ENCODE data around the gene PLPP7.
"Not testable (repeated sequence)": the region's sequence is repeated elsewhere in the genome, so short reads cannot be mapped to it uniquely, and the experiment has no call there.

The PLPP7 gene

DNA sequence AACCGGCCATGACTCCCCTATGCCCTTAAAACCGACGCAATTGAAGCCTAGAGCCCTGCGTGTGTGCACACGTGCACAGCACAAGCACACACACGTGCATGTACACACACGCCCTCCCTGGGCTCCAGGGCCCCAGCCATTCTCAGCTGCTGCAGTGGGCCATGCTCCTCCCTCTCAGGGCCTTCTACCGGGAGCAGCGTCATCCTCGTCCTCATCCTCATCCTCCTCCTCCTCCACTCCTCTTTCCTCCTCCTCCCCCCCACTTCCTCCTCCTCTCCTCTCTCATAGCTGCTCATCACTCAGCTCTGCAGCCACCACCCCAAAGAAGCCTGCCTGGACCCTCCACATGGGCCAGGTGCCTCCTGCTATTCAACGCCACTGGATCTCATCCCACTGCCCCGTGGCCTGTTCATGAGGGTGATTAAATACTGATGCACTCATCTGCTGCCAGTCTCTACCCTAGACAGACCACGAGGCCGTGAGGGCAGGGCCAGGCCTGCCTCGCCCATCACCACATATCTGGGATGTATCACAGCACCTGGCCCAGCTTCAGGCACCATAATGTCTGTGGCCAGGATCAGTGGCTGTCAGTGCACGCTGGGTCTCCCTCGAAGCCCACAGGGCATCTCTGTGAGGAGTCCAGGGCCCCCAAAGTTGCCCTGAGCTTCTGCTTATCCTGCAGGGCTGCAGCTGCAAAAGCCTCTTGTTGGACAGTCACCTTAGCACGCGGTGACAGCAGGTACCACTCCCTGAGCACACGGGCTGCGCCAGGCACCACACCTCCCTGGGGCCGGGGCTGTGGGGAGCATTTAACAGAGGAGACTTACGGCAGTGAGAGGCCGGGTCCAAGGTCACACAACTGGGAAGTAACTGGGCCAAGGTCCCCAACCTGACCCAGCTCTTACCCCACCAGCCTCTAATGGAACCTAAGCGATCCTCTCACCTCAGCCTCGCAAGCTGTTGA is 23.0 kb upstream of the PLPP7 start:
- DNase-seq (ENCODE audit: low read depth, low spot score) = no peak

- DNase-seq (ENCODE audit: low read depth, low spot score) = no peak
Observed at GRCh38 chr9:131270171-131271015, 19.1 kb upstream of the PLPP7 start.

DNA sequence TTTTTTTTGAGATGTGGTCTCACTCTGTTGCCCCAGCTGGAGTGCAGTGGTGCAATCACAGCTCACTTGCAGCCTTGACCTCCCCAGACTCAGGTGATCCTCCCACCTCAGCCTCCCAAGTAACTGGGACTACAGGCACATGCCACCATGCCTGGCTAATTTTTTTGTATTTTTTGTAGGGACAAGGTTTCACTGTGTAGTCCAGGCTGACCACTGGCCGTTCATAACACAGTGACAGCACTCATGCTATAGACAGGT is 18.6 kb upstream of the PLPP7 start:
- not testable (repeated sequence) for DNase-seq (ENCODE audit: low read depth, low spot score)

- no peak for DNase-seq (ENCODE audit: low read depth, low spot score)
Observed at GRCh38 chr9:131271506-131271931, 18.0 kb upstream of the PLPP7 start.

- no peak for DNase-seq (ENCODE audit: low read depth, low spot score)
Observed at GRCh38 chr9:131272212-131272611, 17.3 kb upstream of the PLPP7 start.

- no peak for DNase-seq (ENCODE audit: low read depth, low spot score)
Observed at GRCh38 chr9:131273146-131273855, 16.2 kb upstream of the PLPP7 start.

DNA sequence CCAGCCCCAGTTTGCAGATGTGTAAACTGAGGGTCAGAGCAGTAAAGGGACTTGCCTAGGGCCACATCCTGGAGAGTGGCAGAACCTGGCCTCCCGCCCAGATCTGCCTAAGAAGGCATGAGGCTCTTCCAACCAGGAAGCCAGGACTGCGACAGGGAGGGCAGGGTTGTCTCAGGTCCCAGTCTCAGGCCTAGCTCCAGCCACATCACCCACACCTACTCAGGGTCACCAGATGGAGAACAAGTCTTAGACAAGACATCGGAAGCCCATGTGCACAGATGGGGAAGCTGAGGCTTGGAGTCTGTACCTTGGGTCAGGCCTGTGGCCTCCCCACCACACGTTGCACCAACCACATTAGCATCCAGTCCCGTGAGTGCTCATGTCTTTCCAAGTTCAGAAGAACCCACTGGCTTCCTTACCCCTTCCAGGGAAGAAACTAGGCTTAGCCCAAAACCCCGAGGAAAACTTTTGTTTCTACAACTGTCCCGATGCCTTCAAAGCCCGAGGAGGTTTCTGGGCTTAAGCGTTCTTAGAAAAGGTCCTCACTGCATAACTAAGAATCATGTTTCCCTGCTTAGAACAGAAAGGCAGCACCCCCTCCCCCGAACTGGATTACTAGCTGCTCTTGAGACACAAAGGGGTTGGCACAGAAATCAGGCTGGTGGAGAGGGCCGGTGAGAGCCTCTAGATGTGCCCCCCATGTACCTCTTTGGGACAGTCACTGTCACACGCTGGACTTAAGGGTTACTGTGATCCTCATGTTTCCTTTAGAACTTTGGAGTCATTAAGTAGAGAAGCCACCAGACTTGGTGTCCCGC is 15.5 kb upstream of the PLPP7 start:
- no peak for DNase-seq (ENCODE audit: low read depth, low spot score)

DNA sequence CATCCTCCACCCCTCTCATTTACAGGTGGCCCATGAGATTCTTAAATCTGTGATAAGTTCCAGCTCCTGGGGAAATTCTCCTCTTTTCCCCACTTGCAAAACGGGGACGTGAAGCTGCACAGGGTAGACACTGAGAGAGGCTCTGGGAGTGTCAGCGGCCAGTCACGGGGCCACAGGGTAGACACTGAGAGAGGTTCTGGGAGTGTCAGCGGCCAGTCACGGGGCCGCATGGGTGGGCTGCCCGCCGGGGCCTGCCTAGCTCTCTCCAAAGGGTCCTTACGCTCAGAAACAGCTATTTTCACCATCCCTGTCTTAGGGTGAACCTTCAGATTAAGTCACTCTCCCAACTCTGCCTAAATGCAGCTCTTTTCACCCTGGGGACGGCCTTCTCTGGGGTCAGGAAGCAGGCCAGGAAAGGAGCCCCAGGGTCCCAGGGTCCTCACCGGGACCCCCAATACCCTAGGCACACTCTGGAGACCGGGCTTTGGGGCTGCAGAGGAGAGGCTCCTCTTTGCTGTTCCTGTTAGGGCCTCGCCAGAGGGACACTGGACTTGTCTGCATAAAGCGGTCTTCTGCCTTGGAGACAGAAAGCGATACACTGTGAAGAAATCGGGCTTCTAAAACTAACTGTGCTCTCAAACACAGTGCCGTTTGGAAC is 14.7 kb upstream of the PLPP7 start:
- DNase-seq (ENCODE audit: low read depth, low spot score) = no peak

DNA sequence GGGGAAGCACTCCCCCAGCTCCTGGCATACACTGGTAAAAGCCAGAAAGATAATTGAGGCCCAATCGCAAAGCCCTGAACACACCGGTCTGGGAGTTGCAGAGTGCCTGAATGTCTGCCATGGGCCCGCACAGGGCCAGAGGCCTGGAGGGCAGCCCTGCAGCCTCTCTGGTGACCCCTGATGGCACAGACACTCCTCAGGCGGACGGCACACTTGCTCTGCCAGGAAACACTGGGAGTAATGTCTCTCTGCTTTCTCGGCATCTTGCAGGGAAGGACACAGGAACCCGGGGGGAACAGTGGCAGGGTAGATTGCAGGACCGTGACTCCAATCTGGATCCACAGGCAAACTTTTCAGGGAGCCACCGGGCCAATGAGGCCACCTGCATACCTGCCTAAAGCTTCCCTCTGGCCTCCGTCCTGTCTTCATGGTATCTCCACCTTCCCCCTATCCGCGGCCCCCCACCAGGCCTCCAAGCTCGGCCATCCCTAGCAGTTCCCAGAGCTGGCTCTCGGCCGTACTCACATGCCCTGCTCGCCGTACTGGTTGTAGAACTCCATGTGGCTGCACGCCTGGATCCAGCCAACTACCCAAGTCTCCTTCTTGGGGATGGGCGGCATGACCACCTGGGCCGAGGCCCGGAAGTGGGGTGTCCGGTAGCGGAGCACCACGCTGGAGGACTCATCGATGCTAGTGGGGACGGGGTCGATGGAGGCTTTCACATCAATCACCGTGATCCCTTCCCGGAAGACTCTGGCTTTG is 14.0 kb upstream of the PLPP7 start:
- DNase-seq (ENCODE audit: low read depth, low spot score) = no peak

- no peak for DNase-seq (ENCODE audit: low read depth, low spot score)
Observed at GRCh38 chr9:131276094-131276888, 13.2 kb upstream of the PLPP7 start, which contains the start of gene FAM78A. Gene FAM78A (minus strand): TSS chr9:131276510. CDS start chr9:131276179, 331 bp downstream.

- no peak for DNase-seq (ENCODE audit: low read depth, low spot score)
Observed at GRCh38 chr9:131276891-131277286, 12.6 kb upstream of the PLPP7 start.

- no peak for DNase-seq (ENCODE audit: low read depth, low spot score)
Observed at GRCh38 chr9:131277287-131277909, 12.1 kb upstream of the PLPP7 start.

DNA sequence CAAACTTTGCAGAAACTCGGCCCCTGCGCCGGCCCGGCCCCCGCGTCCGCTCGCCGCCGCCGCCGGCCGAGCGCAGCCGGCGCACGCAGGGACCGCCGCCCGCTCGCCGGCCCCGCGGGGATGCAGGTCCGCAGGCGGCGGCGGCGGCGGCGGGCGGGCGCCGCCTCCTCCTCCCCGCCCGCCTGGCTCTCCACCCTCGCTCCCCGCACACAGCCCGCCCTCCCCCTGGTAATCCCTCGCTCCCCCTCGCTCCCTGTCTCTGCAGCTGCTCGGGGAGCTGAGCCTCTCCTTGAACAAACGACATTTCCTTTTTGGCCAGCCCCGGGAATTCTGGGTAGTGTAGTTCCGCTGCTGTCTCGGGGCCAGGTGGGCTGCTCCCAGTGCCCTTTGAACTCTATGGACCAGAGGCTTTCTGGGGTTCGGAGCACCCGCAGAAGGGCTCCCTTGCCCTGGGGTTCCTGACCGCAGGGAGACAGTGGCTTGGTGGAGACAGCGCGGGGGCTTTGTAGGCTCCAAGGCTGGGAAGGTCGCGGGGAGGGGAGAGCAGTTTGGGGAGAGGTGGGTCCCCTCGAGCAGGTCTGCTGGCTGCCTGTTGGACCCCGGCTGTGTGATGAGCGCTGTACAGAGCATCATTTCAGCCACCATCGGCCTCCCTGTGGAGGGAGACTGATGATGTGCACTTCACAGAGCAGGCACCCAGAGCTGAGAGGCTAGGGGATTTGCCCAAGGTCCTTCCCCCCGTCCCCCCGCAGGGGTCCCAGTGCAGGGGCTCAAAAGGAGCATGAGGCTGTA is 11.4 kb upstream of the PLPP7 start:
- DNase-seq (ENCODE audit: low read depth, low spot score) = peak; percentile 49

DNA sequence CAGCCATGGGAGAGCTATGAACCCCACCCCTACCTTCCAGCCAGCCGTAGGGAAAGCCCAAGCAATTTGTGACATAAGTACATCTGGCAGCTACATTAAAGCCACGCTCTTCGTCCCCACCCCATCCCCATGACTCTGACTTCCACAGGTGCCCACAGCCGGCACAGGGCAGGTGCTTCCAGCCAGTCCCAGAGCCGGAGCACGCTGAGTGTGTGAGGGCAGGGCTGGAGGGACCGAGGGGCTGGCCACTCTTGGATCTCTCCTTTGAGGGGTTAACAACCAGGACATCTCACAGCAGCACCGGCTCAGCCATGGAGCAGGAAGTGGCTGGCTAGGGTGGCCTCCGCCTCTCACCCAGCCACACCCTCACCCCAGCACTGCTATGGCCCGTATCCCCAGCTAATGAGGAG is 10.8 kb upstream of the PLPP7 start:
- no peak for DNase-seq (ENCODE audit: low read depth, low spot score)

DNA sequence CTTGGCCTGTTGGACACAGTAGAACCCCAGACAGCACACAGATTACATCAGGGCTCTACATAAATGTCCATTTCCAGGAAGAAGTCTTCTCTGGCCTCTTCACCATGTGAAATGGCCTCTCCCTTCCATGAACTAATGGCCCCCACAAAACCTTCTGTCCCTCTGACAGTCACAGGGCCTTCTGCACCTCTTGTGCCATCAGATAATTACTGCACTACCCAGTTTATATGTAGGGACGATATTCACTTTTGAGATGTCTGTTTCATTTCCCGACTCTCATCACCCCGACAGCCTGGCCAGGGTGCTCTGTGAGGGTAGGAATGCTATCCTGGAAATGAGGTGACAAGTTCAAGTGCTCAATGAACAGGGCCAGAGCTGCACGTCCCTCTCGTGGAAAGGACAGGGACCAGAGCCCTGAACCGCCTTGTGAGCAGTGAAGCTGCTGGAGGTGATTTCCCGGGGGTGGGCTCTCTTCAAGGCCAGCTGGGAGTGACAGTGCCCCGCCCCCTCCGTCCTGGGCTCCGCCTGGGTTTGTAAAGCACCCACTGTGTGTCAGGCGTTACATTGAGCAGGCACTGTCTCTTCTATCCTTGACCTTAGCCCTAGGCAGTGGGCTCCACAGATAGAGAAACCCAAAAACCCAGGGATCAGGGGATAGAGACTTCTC is 10.2 kb upstream of the PLPP7 start:
- DNase-seq (ENCODE audit: low read depth, low spot score) = no peak

- DNase-seq (ENCODE audit: low read depth, low spot score) = no peak
Observed at GRCh38 chr9:131279863-131280570, 9.5 kb upstream of the PLPP7 start.

GRCh38 chr9:131280660-131281059 is 8.9 kb upstream of the PLPP7 start:
- no peak for DNase-seq (ENCODE audit: low read depth, low spot score)

Data from activated naive CD8-positive, alpha-beta T cell treated with anti-CD3 and anti-CD28 coated beads, Interleukin-2, amount 50 U/mL, for 16 hours (primary cell).